Astrocyte of the spinal cord (primary cell): ENCODE results near the gene ENTPD1.

Experiments used
- DNase-seq: peaks from one replicate; pipeline ENCODE4 v3.0.0; 2011; ENCODE audit warnings: low read depth, low spot score
- H3K4me3 ChIP-seq: 2 replicates; pipeline ENCODE4 v1.5.1; 2011; ENCODE audit warnings: low read depth, mild to moderate bottlenecking, low read length, moderate library complexity
- in situ Hi-C: cut with HindIII; loops from 2 replicates; pipeline ENCODE4 v1.10.0; 2017; ENCODE audit warnings: low sequenced_read_pairs
- TF ChIP-seq, protein P1 (sequence below): IDR thresholded peaks from 2 replicates; pipeline ENCODE4 v1.5.1; 2012; ENCODE audit warnings: low read depth, mild to moderate bottlenecking, low read length, inconsistent platforms

The ENTPD1 gene

DNA sequence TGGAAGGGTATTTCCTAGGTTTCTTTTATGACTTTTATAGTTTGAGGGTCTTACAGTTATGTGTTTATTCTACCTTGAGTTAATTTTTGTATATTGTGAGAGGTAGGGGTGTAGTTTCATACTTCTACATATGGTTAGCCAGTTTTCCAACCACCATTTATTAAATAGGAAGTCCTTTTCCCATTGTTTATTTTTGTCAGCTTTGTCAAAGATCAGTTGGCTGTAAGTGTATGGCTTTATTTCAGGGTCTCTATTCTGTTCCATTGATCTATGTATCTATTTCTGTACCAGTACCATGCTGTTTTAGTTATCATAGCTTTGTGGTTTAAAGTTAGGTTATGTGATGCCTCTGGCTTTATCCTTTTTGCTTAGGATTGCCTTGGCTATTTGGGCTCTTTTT, 79.9 kb downstream of the ENTPD1 start:
- in situ Hi-C loops = no loop called here
- no peak overlapping the region for H3K4me3 ChIP-seq
- no peak for DNase-seq
- TF ChIP-seq, protein P1, sequence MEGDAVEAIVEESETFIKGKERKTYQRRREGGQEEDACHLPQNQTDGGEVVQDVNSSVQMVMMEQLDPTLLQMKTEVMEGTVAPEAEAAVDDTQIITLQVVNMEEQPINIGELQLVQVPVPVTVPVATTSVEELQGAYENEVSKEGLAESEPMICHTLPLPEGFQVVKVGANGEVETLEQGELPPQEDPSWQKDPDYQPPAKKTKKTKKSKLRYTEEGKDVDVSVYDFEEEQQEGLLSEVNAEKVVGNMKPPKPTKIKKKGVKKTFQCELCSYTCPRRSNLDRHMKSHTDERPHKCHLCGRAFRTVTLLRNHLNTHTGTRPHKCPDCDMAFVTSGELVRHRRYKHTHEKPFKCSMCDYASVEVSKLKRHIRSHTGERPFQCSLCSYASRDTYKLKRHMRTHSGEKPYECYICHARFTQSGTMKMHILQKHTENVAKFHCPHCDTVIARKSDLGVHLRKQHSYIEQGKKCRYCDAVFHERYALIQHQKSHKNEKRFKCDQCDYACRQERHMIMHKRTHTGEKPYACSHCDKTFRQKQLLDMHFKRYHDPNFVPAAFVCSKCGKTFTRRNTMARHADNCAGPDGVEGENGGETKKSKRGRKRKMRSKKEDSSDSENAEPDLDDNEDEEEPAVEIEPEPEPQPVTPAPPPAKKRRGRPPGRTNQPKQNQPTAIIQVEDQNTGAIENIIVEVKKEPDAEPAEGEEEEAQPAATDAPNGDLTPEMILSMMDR = no peak

- in situ Hi-C loops = no loop called here
Observed at GRCh38 chr10:95836610-95837355, 80.8 kb downstream of the ENTPD1 start.

DNA sequence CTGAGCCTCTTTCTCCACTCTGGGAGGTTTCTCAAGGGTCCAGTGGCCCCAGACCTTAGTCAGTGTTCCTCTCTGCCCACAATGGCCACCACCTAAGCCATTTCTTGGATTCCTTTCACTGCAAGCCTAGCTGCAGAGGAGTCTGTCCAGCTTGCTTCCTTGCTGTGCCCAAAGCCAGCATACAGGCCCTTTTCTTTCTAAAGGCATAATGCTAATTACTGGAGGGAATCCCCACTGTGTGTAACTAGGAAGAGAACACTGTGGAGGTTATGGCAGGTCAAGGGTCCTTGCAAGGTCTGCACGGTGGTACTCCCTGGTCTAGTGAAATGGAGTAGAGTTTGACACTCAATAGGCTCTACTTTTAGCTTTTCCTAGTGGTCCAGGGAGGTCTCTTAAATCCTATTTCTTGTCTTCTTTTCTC, 81.4 kb downstream of the ENTPD1 start:
- in situ Hi-C loops = no loop called here
- no peak overlapping the region for H3K4me3 ChIP-seq
- TF ChIP-seq, protein P1 = no peak
- no peak for DNase-seq

More at GRCh38 chr10:95836610-95837355, 80.8 kb downstream of the ENTPD1 start:
- DNase-seq = no peak
- TF ChIP-seq, protein P1 = no peak
- H3K4me3 ChIP-seq = no peak overlapping the region

GRCh38 chr10:95837783-95838182, 81.8 kb downstream of the ENTPD1 start:
- no peak for DNase-seq
- in situ Hi-C loops = no loop called here
- no peak overlapping the region for H3K4me3 ChIP-seq
- TF ChIP-seq, protein P1 = no peak

- in situ Hi-C loops = no loop called here
Observed at GRCh38 chr10:95840121-95840520, 84.2 kb downstream of the ENTPD1 start.

DNA sequence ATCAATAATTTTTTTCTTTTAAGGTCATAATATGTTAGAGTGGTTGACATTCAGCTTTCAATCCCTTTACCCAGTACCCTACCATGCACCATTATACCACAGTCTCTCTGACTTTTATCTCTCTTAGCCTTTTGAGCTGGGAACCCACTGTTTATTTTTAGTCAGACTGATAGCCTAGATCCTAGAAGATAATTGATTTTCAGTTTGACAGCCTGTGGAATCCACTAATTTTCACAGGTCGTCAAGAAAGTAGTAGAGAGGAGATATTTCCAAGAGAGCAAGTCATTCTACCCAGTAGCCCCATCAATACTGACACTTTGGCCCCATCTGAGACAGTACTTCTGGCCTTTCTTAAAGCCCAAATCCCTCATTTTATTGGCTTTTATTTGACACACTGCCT, 84.7 kb downstream of the ENTPD1 start:
- TF ChIP-seq, protein P1 = no peak
- H3K4me3 ChIP-seq = no peak overlapping the region
- no peak for DNase-seq
- in situ Hi-C loops = no loop called here

More at GRCh38 chr10:95840121-95840520, 84.2 kb downstream of the ENTPD1 start:
- TF ChIP-seq, protein P1 = no peak
- no peak overlapping the region for H3K4me3 ChIP-seq
- DNase-seq = no peak
